GM12878 (cell line): Measurements from ENCODE around the gene TRIP11. TPM values are rescaled to one million over a fixed set of nuclear protein-coding genes. Genes with fewer than 3 reads are reported as not detected.

Source experiments
- ATAC-seq: fragments of 200-7000 bp; cut with Tn5 transposase; 3 replicates; pipeline ENCODE4 v1.9.1; 2020; ENCODE audit warnings: mild to moderate bottlenecking, moderate library complexity
- BruUV-seq: library from RNA; stranded (reverse); fragments of 400-500 nt; replicated peaks from 2 replicates; lab custom pipeline; 2021; lab: Mats Ljungman, UMichigan
- CTCF ChIA-PET: fragments of 300-600 bp; sonication (Branson Sonifier 250); formaldehyde crosslinking; extraction: SDS; loops from one replicate; lab custom pipeline; 2021; ENCODE audit warnings: inconsistent platforms; lab: Yijun Ruan, JAX
- POLR2A ChIA-PET: fragments of 350-600 bp; formaldehyde crosslinking; extraction: SDS; loops from one replicate; lab custom pipeline; 2021; ENCODE audit warnings: inconsistent platforms; lab: Charles Lee
- RAD21 ChIA-PET: fragments of 300-600 bp; sonication (Branson Sonifier 250); formaldehyde crosslinking; loops from one replicate; lab custom pipeline; 2023; ENCODE audit warnings: antibody characterized with exemption; ENCODE audit not compliant: unreplicated experiment; lab: Charles Lee
- SMC1A ChIA-PET: fragments of 300-600 bp; sonication (Branson Sonifier 250); formaldehyde crosslinking; loops from one replicate; lab custom pipeline; 2023; ENCODE audit not compliant: unreplicated experiment, uncharacterized antibody; lab: Charles Lee
- DNase-seq: peaks from one replicate; pipeline ENCODE4 v3.0.0-alpha.2; 2011; ENCODE audit warnings: low read depth, low spot score
- FAIRE-seq: peaks from 3 replicates; lab custom pipeline; 2011; peaks lifted over from hg19 to GRCh38; lab: Jason Lieb, UNC
- H2AFZ ChIP-seq: 2 replicates; pipeline ENCODE4 v1.6.0; 2011; ENCODE audit warnings: low read depth, low read length, control low read depth; ENCODE audit not compliant: control insufficient read depth
- H3K27ac ChIP-seq: 2 replicates; pipeline ENCODE4 v1.5.1; 2011; ENCODE audit warnings: control low read depth; ENCODE audit not compliant: control insufficient read depth, insufficient read depth
- H3K27me3 ChIP-seq, 2 experiments: replicated peaks in 1 of 2; 2 replicates each; pipeline versions ENCODE4 v1.6.0 to v1.6.1; 2011; ENCODE audit warnings: low read length in 1 of 2; ENCODE audit not compliant: control insufficient read depth in 2 of 2, insufficient read depth in 2 of 2
- H3K36me3 ChIP-seq, 2 experiments: 2 replicates each; pipeline ENCODE4 v1.5.1; 2011; ENCODE audit warnings: low read length in 1 of 2; ENCODE audit not compliant: control insufficient read depth in 2 of 2, insufficient read depth in 2 of 2
- H3K4me1 ChIP-seq: 2 replicates; pipeline ENCODE4 v1.6.1; 2011; ENCODE audit warnings: mild to moderate bottlenecking, low read length, moderate library complexity, mixed read lengths; ENCODE audit not compliant: control insufficient read depth, insufficient read depth
- H3K4me2 ChIP-seq: 2 replicates; pipeline ENCODE4 v1.6.0; 2011; ENCODE audit warnings: control low read depth; ENCODE audit not compliant: control insufficient read depth, insufficient read depth
- H3K4me3 ChIP-seq: fragments of 200-600 bp; sonication (generic); 2 replicates; pipeline ENCODE4 v1.5.1; 2016
- H3K79me2 ChIP-seq: 2 replicates; pipeline ENCODE4 v1.6.0; 2011; ENCODE audit warnings: low read length; ENCODE audit not compliant: control insufficient read depth, insufficient read depth
- H3K9ac ChIP-seq: 2 replicates; pipeline ENCODE4 v1.8.0; 2011; ENCODE audit warnings: low read length, control low read depth, mixed read lengths; ENCODE audit not compliant: control insufficient read depth, insufficient read depth
- H3K9me3 ChIP-seq: replicated peaks from 3 replicates; pipeline ENCODE4 v1.5.1; 2011; ENCODE audit warnings: mild to moderate bottlenecking, low read length; ENCODE audit not compliant: control insufficient read depth, insufficient read depth
- H4K20me1 ChIP-seq: 2 replicates; pipeline ENCODE4 v1.6.0; 2011; ENCODE audit not compliant: control insufficient read depth, insufficient read depth
- BCLAF1 ChIP-seq: fragments of 450-650 bp; IDR thresholded peaks from 2 replicates; pipeline ENCODE4 v1.6.1; 2017; ENCODE audit warnings: antibody characterized with exemption, mild to moderate bottlenecking, moderate library complexity
- MLLT1 ChIP-seq: fragments of 450-650 bp; IDR thresholded peaks from 2 replicates; pipeline ENCODE4 v1.6.1; 2016; ENCODE audit warnings: mild to moderate bottlenecking
- NKRF ChIP-seq: fragments of 450-650 bp; conservative IDR thresholded peaks from 2 replicates; pipeline ENCODE4 v1.6.1; 2017; ENCODE audit warnings: mild to moderate bottlenecking, moderate library complexity
- ZNF687 ChIP-seq: fragments of 450-650 bp; IDR thresholded peaks from 2 replicates; pipeline ENCODE4 v1.6.1; 2017; ENCODE audit warnings: mild to moderate bottlenecking, moderate library complexity
- WGBS: methylation state at CpG from one replicate; pipeline ENCODE4 v1.1.6; 2016; ENCODE audit warnings: low lambda C conversion rate; ENCODE audit not compliant: insufficient replicate concordance, insufficient coverage; ENCODE audit errors: missing lambda C conversion rate; 5-methylcytosine and 5-hydroxymethylcytosine counted together
- in situ Hi-C: fragments of 300-500 bp; cut with MboI; formaldehyde crosslinking; loops from 9 replicates; pipeline ENCODE4 v1.14.3; 2018; ENCODE audit warnings: mixed read lengths
- intact Hi-C: fragments of 100-400 bp; cut with micrococcal nuclease; formaldehyde crosslinking; loops from one replicate; pipeline ENCODE4 v1.14.2; 2022; ENCODE audit not compliant: unreplicated experiment
- polyA plus RNA-seq, 11 experiments: library from polyadenylated mRNA; depleted of rRNA in 4 of 11; unstranded in 6 of 11; stranded (reverse) in 5 of 11; fragments of >200 nt; fragmentation: Nextera tagmentation in 4 of 11; fragmentation: Illumina TruSeq in 1 of 11; extraction: Ambion mirVana in 4 of 11; extraction: Trizol in 1 of 11; gene quantifications; 1 replicate in 1 of 11; 2 replicates in 10 of 11; pipeline versions ENCODE4 v1.2.1 to v1.2.3, GENCODE V29; 2011 to 2016; ENCODE audit warnings: inconsistent platforms in 2 of 11, missing spikeins in 2 of 11, low read depth in 1 of 11
- total RNA-seq, 4 experiments: library from RNA; depleted of rRNA in 3 of 4; stranded (reverse); fragments of >200 nt in 3 of 4; fragmentation: Illumina TruSeq in 1 of 4; extraction: Trizol in 1 of 4; gene quantifications; 2 replicates each; pipeline versions ENCODE4 v1.2.1 to v1.2.3, GENCODE V29; 2013 to 2021

The TRIP11 gene
- total and polyA plus RNA-seq, 10 of the 15 experiments (the other 5 are each of a cell fraction or from before 2014, with no cell fraction given): 5.3 to 46.1 (median 19.9) TPM

- no peak for FAIRE-seq
- BruUV-seq: no TSS peak
- ChIA-PET SMC1A (no interaction called here), POLR2A (no interaction called here), CTCF (interaction anchor here (1.3 kb wide), 1 partner anchor 28 kb away, joined by 3 read pairs; no protein-coding TSS in a partner anchor), RAD21 (no interaction called here)
- Histone ChIP-seq H3K4me1 (no peaks in the 10 kb centered on the region), H3K9me3 (no peaks in the 10 kb centered on the region), H4K20me1 (no peaks in the 10 kb centered on the region), H3K27me3 (no peaks in the 10 kb centered on the region), H3K79me2 (no peaks in the 10 kb centered on the region), H3K4me3 (no peak overlapping the region), H3K36me3 (peaks cover 0 to 15% of the 10 kb centered on the region in 2 experiments; a peak in 3 of 4 replicates), H3K27ac (no peak overlapping the region), H3K9ac (no peak overlapping the region), H2AFZ (no peak overlapping the region), H3K4me2 (no peak overlapping the region)
- no peak for DNase-seq
- peak; percentile 42; the same call in 1 of the 3 replicates for ATAC-seq
- intact Hi-C loops: no loop called here
- WGBS: 87% methylated on average over 6 of the region's 6 CpGs
- in situ Hi-C loops: no loop called here
- no peak for TF ChIP-seq MLLT1
- no peak for TF ChIP-seq BCLAF1
- no peak for TF ChIP-seq ZNF687
- TF ChIP-seq NKRF: no peak
Observed at GRCh38 chr14:91968280-91968679, 71.6 kb downstream of the TRIP11 start.
